CD4-positive, alpha-beta T cell treated with Interleukin-6 at 100 ng/mL for 8 hours (primary cell): ENCODE data around the gene RDH5.
"Not testable (repeated sequence)": the region's sequence is repeated elsewhere in the genome, so short reads cannot be mapped to it uniquely, and the experiment has no call there.

ENCODE experiments used
- DNase-seq: peaks from one replicate; pipeline ENCODE4 v3.0.0-alpha.2; 2020; ENCODE audit warnings: mixed read lengths, low spot score

Gene RDH5

GRCh38 chr12:55745361-55746173 is 25.4 kb downstream of the RDH5 start:
- no peak for DNase-seq

- DNase-seq, result no peak
Observed at GRCh38 chr12:55746174-55746912, 26.1 kb downstream of the RDH5 start.

GRCh38 chr12:55746913-55747231 is 26.7 kb downstream of the RDH5 start:
- DNase-seq, result no peak

- DNase-seq, result no peak
Observed at GRCh38 chr12:55748230-55748993, 28.2 kb downstream of the RDH5 start.

GRCh38 chr12:55755246-55755645 is 35.1 kb downstream of the RDH5 start:
- DNase-seq, result no peak

GRCh38 chr12:55757701-55758100 is 37.5 kb downstream of the RDH5 start:
- no peak for DNase-seq

- DNase-seq, result not testable (repeated sequence)
Observed at GRCh38 chr12:55758575-55758974, 38.4 kb downstream of the RDH5 start.

GRCh38 chr12:55760663-55761062 is 40.5 kb downstream of the RDH5 start:
- no peak for DNase-seq

- DNase-seq, result no peak
Observed at GRCh38 chr12:55762646-55763045, 42.5 kb downstream of the RDH5 start.

- no peak for DNase-seq
Observed at GRCh38 chr12:55765736-55766290, 45.6 kb downstream of the RDH5 start.

GRCh38 chr12:55767156-55767555 is 47.0 kb downstream of the RDH5 start:
- DNase-seq, result no peak

- no peak for DNase-seq
Observed at GRCh38 chr12:55771736-55772135, 51.5 kb downstream of the RDH5 start.
